BE2C (cell line): ENCODE results near the gene CCDC30.

Experiments
- DNase-seq: peaks from one replicate; pipeline ENCODE4 v3.0.0-alpha.2; 2020
- H3K27me3 ChIP-seq: fragments of 250-450 bp; sonication (Bioruptor Pico); 2 replicates; pipeline ENCODE4 v1.5.1; 2020; ENCODE audit warnings: mild to moderate bottlenecking
- H3K36me3 ChIP-seq: fragments of 250-450 bp; sonication (Bioruptor Pico); 2 replicates; pipeline ENCODE4 v1.5.1; 2020; ENCODE audit warnings: mild to moderate bottlenecking
- H3K4me1 ChIP-seq: fragments of 250-450 bp; sonication (Bioruptor Pico); 2 replicates; pipeline ENCODE4 v1.5.1; 2020
- H3K4me3 ChIP-seq: 2 replicates; pipeline ENCODE4 v1.5.1; 2011; ENCODE audit warnings: low read depth, low read length
- H3K9me3 ChIP-seq: fragments of 250-450 bp; sonication (Bioruptor Pico); 2 replicates; pipeline ENCODE4 v1.5.1; 2020
- TF ChIP-seq, protein P1 (sequence below): IDR thresholded peaks from 2 replicates; pipeline ENCODE4 v1.5.1; 2012; ENCODE audit warnings: mild to moderate bottlenecking, low read depth, low read length

CCDC30 gene

DNA sequence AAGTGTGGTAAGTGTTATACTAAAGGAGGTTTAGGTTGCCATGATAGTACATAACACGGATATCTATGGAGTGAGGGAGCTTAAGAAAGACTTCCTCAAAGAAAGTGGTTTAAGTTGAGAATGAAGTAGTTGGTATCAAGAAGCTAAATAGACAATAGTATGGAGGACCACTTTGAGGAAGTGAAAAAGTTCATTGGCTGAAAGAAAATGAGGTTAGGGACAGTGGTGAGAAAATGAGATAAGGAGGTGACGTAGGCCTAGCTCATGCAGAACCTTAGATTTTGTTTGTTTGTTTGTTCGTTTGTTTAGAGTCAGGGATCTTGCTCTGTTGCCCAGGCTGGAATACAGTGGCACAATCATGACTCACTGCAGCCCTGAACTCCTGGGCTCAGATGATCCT, 122.9 kb downstream of the CCDC30 start:
- no peaks in the 10 kb centered on the region for H3K4me1 ChIP-seq
- TF ChIP-seq, protein P1, sequence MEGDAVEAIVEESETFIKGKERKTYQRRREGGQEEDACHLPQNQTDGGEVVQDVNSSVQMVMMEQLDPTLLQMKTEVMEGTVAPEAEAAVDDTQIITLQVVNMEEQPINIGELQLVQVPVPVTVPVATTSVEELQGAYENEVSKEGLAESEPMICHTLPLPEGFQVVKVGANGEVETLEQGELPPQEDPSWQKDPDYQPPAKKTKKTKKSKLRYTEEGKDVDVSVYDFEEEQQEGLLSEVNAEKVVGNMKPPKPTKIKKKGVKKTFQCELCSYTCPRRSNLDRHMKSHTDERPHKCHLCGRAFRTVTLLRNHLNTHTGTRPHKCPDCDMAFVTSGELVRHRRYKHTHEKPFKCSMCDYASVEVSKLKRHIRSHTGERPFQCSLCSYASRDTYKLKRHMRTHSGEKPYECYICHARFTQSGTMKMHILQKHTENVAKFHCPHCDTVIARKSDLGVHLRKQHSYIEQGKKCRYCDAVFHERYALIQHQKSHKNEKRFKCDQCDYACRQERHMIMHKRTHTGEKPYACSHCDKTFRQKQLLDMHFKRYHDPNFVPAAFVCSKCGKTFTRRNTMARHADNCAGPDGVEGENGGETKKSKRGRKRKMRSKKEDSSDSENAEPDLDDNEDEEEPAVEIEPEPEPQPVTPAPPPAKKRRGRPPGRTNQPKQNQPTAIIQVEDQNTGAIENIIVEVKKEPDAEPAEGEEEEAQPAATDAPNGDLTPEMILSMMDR = no peak
- DNase-seq = no peak
- no peaks in the 10 kb centered on the region for H3K27me3 ChIP-seq
- no peak overlapping the region for H3K4me3 ChIP-seq
- no peaks in the 10 kb centered on the region for H3K9me3 ChIP-seq
- no peaks in the 10 kb centered on the region for H3K36me3 ChIP-seq

DNA sequence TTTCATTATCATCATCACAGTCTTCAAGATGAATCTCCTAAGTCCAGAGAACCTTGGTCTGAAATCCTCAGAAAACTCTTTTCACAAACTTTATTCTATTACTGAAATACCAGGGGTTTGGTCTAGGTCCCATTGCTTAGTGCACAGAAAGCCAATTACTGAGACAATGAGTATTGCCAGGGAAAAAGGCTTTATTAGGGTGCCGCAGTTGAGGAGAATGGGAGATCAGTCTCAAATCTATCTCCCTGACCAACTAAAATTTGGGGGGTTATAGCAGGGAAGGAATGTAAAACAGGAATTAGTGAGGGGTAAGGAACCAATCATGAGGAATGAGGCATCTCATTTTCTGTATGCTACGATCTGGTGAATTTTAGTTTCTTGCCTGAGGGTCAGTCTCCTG, 124.7 kb downstream of the CCDC30 start:
- H3K9me3 ChIP-seq = no peaks in the 10 kb centered on the region
- H3K27me3 ChIP-seq = no peaks in the 10 kb centered on the region
- no peaks in the 10 kb centered on the region for H3K4me1 ChIP-seq
- TF ChIP-seq, protein P1 = no peak
- no peaks in the 10 kb centered on the region for H3K36me3 ChIP-seq
- no peak for DNase-seq
- H3K4me3 ChIP-seq = no peak overlapping the region

DNA sequence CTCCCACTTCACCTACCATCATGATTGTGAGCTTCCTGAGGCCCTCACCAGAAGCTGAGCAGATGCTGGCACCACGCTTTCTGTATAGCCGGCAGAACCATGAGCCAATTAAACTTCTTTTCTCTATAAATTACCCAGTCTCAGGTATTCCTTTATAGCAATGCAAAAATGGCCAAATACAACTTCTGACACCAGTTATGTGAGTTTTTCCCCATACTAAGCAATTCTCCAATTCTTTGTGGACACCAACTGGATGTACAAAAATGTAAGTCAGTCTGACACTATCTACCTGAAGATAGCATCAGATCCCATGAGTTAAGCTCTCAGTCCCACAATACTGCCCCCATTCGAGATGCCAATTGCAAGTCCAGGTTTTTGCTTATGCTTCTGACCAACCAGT, 129.7 kb downstream of the CCDC30 start:
- no peak for DNase-seq
- Histone ChIP-seq H3K36me3 (no peaks in the 10 kb centered on the region), H3K27me3 (no peaks in the 10 kb centered on the region), H3K9me3 (no peaks in the 10 kb centered on the region), H3K4me1 (no peaks in the 10 kb centered on the region), H3K4me3 (no peak overlapping the region)
- TF ChIP-seq, protein P1 = no peak

DNA sequence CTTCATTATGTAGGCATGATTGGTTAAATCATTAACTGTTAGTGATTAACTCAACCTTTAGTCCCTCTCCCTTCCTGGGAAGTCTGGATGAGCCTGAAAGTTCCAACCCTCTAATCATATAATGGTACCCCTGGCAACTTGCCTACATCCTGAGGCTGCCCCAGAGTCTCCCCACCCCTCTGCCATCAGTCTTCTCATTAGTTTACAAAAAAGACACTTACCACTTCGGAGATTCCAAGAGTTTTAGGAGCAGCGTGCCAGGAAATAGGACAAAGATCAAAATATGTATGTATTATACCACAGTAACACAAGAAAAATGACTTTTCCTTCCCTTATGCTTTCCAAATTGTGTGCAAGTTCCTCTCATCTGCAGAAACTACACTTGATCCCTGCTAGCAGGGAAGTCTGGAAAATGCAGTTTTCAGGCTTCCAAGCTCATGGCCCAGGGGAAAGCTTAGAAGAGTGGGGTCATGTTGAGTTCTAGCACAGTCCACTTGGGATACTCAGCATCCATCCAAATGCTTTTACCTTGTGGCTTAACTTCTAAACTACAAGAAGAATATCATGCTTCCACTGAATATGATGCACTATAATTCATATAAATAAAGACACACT, 130.5 kb downstream of the CCDC30 start:
- no peaks in the 10 kb centered on the region for H3K27me3 ChIP-seq
- TF ChIP-seq, protein P1 = no peak
- H3K4me3 ChIP-seq = no peak overlapping the region
- no peak for DNase-seq
- H3K9me3 ChIP-seq = no peaks in the 10 kb centered on the region
- no peaks in the 10 kb centered on the region for H3K4me1 ChIP-seq
- H3K36me3 ChIP-seq = no peaks in the 10 kb centered on the region

DNA sequence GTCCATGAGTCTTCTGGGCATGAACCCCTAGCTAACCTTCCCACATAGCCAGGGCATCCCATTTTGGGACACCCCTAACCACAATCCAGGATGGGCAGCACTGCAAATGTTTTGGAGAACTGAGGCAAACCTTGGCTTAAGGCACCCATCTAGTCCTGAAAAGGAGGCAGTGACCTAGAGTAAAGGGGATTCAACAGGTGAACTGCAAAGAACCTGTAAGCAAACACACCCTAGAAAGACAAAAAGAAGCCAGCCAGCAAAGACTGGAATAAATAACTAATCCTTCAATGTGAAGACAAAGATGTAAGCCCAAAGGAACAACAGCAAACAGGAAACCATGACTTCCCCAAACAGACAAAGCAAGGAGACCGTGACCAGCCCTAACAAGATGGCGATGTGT, 138.4 kb downstream of the CCDC30 start:
- H3K4me3 ChIP-seq = no peak overlapping the region

DNA sequence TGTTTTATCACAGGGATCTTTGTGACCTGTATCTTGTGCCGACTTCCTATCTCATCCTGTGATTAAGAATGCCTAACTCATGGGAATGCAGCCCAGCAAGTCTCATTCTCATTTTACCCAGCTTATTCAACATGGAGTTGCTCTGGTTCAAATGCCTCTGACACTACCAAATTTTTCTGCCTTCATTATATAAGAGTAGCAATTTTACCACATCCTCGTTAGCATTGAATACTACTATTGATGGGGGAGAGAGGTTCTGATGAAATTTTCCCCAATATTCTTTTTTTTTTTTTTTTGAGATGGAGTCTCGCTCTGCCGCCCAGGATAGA, 150.7 kb downstream of the CCDC30 start:
- no peaks in the 10 kb centered on the region for H3K36me3 ChIP-seq
- DNase-seq = no peak
- TF ChIP-seq, protein P1 = no peak
- no peaks in the 10 kb centered on the region for H3K27me3 ChIP-seq
- H3K9me3 ChIP-seq = no peaks in the 10 kb centered on the region
- no peaks in the 10 kb centered on the region for H3K4me1 ChIP-seq
- H3K4me3 ChIP-seq = no peak overlapping the region

More for the DNA sequence above, 138.4 kb downstream of the CCDC30 start:
- Histone ChIP-seq H3K4me1 (no peaks in the 10 kb centered on the region), H3K27me3 (no peaks in the 10 kb centered on the region), H3K36me3 (no peaks in the 10 kb centered on the region), H3K9me3 (no peaks in the 10 kb centered on the region)
- TF ChIP-seq, protein P1 = no peak
- no peak for DNase-seq
